Natural killer cell (primary cell): ENCODE results near the gene LSAMP. TPM values are rescaled to one million over a fixed set of nuclear protein-coding genes. Genes with fewer than 3 reads are reported as not detected.

ENCODE experiments used
- ATAC-seq, 3 donors: fragments of 150-1000 bp in 2 of 3; fragments of 200-7000 bp in 1 of 3; cut with Tn5 transposase; 1 replicate in 1 of 3; 2 replicates in 2 of 3; pipeline ENCODE4 v1.10.0; 2021; ENCODE audit warnings: mild to moderate bottlenecking in 2 of 3, moderate library complexity in 2 of 3
- DNase-seq, 2 donors: peaks; one replicate each; pipeline versions ENCODE4 v3.0.0 to v3.0.0-alpha.2; 2013 to 2021; ENCODE audit warnings: mixed read lengths in 1 of 2
- H3K27ac ChIP-seq: one replicate; pipeline ENCODE4 v1.5.1; 2013; ENCODE audit warnings: mild to moderate bottlenecking, low read length
- H3K27me3 ChIP-seq: one replicate; pipeline ENCODE4 v1.6.1; 2013; ENCODE audit warnings: low read length; ENCODE audit not compliant: control insufficient read depth, insufficient read depth
- H3K36me3 ChIP-seq: one replicate; pipeline ENCODE4 v1.6.1; 2013; ENCODE audit warnings: low read length; ENCODE audit not compliant: control insufficient read depth, insufficient read depth
- H3K4me1 ChIP-seq: one replicate; pipeline ENCODE4 v1.6.1; 2013; ENCODE audit warnings: low read length; ENCODE audit not compliant: control insufficient read depth, insufficient read depth
- H3K4me3 ChIP-seq: one replicate; pipeline ENCODE4 v1.5.1; 2013; ENCODE audit warnings: low read length
- H3K9me3 ChIP-seq: one replicate; pipeline ENCODE4 v1.6.1; 2013; ENCODE audit warnings: low read length; ENCODE audit not compliant: control insufficient read depth, insufficient read depth
- H3K27ac Mint-ChIP-seq, 2 donors: one replicate each; pipeline ENCODE4 v1.8.0; 2022; ENCODE audit warnings: mild to moderate bottlenecking in 2 of 2, mixed read lengths in 2 of 2, moderate library complexity in 1 of 2
- H3K27me3 Mint-ChIP-seq, 2 donors: one replicate each; pipeline ENCODE4 v1.8.0; 2022; ENCODE audit warnings: low read depth in 2 of 2, mixed read lengths in 2 of 2
- H3K36me3 Mint-ChIP-seq: one replicate; pipeline ENCODE4 v1.8.0; 2022; ENCODE audit warnings: mixed read lengths
- H3K4me1 Mint-ChIP-seq, 2 donors: one replicate each; pipeline ENCODE4 v1.8.0; 2022; ENCODE audit warnings: mixed read lengths in 2 of 2
- H3K4me3 Mint-ChIP-seq: one replicate; pipeline ENCODE4 v1.8.0; 2022; ENCODE audit warnings: mild to moderate bottlenecking, moderate library complexity, mixed read lengths
- H3K9me3 Mint-ChIP-seq, 2 donors: one replicate each; pipeline ENCODE4 v1.8.0; 2022; ENCODE audit warnings: mixed read lengths in 2 of 2
- WGBS: methylation state at CpG from one replicate; pipeline ENCODE4 v1.1.7; 2013; ENCODE audit warnings: missing lambda C conversion rate; ENCODE audit not compliant: insufficient coverage; 5-methylcytosine and 5-hydroxymethylcytosine counted together
- intact Hi-C: fragments of 100-400 bp; cut with micrococcal nuclease; formaldehyde crosslinking; loops from one replicate; pipeline ENCODE4 v1.14.2; 2022
- total RNA-seq, 4 donors: library from RNA; stranded (reverse); fragments of 120-200 nt in 1 of 4; gene quantifications; one replicate each; pipeline versions ENCODE4 v1.2.3 to v1.2.4, GENCODE V29; 2013 to 2022
- TF ChIP-seq, protein P1 (sequence below): fragments of 200-600 bp; IDR thresholded peaks from one replicate; pipeline ENCODE4 v1.8.0; 2022; ENCODE audit warnings: antibody characterized with exemption

Gene LSAMP
- total RNA-seq, 3 donors from 2014 or later (not counting 1 experiment from before 2014, with no cell fraction given) = not detected

DNA sequence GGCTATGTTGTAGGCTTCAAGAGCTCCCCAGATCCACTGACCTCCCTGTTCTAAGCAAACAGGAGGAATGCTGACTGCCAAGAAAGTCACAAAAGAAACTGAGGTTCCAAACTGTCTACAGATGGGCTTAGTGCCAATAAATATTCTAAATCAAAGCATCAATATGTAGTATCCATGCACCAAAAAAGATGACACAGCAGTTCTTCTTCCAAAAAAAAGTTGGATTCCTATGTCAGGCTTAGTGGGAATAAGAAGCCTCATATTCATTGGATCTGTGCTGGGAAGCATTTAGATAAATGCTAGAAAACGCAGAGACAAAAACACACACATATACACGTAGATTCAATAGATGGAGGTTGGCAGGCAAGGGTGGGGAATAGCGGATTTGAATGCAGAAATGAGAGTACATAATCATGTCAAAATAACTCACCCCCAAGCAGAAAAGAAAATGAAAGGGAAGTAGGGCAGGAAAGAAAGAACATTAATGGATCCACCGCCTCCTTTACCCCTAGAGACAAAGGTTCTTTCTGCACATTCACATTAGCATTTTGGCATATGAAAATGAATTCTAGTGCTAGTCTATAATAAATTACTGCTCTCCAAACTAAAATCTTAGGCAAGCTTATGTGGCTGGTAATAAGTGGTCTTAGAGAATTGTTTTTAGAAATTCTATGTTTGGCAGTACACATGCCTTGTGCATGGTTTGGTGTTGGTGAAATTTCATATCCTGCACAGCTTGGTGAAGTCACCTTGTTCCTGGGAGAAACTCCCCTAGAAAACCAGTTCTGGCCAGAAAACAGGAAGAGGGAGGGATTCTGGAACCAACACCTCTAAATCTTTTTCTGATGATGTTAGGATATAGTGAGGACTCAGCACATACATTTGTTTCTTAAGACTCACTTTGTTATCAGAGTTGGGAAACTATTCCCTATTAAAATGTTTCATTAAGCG, 283.4 kb downstream of the LSAMP start:
- Histone ChIP-seq H3K36me3 (no peaks in the 10 kb centered on the region), H3K9me3 (no peaks in the 10 kb centered on the region), H3K27me3 (no peaks in the 10 kb centered on the region), H3K4me1 (no peaks in the 10 kb centered on the region), H3K27ac (no peak overlapping the region), H3K4me3 (no peak overlapping the region)
- Mint-ChIP-seq H3K9me3 (peaks cover 3 to 8% of the 10 kb centered on the region in 2 donors), H3K4me1 (no peaks in the 10 kb centered on the region), H3K27me3 (no peaks in the 10 kb centered on the region), H3K27ac (no peak overlapping the region), H3K36me3 (peaks cover 6% of the 10 kb centered on the region), H3K4me3 (no peak overlapping the region)
- intact Hi-C loops = no loop called here
- no CpG with 5 or more reads among the region's 5 CpGs for WGBS
- DNase-seq (no peak), ATAC-seq (no peak)
- TF ChIP-seq, protein P1, sequence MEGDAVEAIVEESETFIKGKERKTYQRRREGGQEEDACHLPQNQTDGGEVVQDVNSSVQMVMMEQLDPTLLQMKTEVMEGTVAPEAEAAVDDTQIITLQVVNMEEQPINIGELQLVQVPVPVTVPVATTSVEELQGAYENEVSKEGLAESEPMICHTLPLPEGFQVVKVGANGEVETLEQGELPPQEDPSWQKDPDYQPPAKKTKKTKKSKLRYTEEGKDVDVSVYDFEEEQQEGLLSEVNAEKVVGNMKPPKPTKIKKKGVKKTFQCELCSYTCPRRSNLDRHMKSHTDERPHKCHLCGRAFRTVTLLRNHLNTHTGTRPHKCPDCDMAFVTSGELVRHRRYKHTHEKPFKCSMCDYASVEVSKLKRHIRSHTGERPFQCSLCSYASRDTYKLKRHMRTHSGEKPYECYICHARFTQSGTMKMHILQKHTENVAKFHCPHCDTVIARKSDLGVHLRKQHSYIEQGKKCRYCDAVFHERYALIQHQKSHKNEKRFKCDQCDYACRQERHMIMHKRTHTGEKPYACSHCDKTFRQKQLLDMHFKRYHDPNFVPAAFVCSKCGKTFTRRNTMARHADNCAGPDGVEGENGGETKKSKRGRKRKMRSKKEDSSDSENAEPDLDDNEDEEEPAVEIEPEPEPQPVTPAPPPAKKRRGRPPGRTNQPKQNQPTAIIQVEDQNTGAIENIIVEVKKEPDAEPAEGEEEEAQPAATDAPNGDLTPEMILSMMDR = no peak

DNA sequence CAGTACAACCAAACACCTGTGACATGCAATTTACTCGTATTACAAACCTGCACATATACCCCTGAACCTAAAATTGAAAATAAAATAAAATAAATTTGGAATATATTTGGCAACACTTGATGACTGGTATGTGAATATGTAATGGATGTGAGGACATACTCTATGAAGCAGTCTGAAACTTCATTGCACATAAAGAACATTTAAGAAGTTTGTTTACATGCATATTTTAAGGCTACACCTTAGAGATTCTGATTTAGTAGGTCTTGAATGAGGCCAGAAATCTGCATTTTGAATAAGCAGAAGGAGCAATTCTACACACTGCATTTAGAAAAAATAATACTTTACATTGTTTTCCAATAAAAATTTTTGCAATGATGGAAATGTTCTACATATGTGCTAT, 284.7 kb downstream of the LSAMP start:
- Mint-ChIP-seq H3K27me3 (no peaks in the 10 kb centered on the region), H3K9me3 (peaks cover 6 to 10% of the 10 kb centered on the region in 2 donors), H3K4me3 (no peak overlapping the region), H3K36me3 (peaks cover 6% of the 10 kb centered on the region), H3K4me1 (no peaks in the 10 kb centered on the region), H3K27ac (no peak overlapping the region)
- Histone ChIP-seq H3K27ac (no peak overlapping the region), H3K4me1 (no peaks in the 10 kb centered on the region), H3K4me3 (no peak overlapping the region), H3K9me3 (no peaks in the 10 kb centered on the region), H3K27me3 (no peaks in the 10 kb centered on the region), H3K36me3 (no peaks in the 10 kb centered on the region)
- intact Hi-C loops = no loop called here
- DNase-seq (no peak), ATAC-seq (no peak)
- TF ChIP-seq, protein P1 = no peak
- WGBS = no CpG with 5 or more reads among the region's 1 CpG

DNA sequence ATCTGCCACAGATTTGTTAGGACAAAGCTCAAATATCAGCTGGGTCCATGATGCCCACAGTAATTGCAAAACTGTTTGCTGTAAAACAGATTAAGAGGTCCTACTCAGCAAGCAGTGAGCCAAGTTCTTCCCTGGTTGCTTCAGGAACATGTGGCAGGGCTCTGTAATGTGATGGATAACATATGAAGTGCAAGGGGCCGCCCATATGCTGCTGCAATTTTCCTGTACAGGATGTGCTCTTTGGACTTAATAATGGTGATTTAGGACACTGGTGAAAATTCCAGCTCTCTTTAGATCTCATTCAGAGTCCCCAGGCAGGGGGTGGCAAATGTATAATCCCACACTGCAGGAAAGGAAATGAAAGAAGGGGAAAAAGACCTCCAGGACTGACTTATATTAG, 289.4 kb downstream of the LSAMP start:
- TF ChIP-seq, protein P1 = no peak
- DNase-seq (no peak), ATAC-seq (no peak)
- Histone ChIP-seq H3K36me3 (no peaks in the 10 kb centered on the region), H3K4me1 (no peaks in the 10 kb centered on the region), H3K9me3 (no peaks in the 10 kb centered on the region), H3K27me3 (no peaks in the 10 kb centered on the region), H3K4me3 (no peak overlapping the region), H3K27ac (no peak overlapping the region)
- Mint-ChIP-seq H3K9me3 (peaks cover 11 to 15% of the 10 kb centered on the region in 2 donors), H3K4me1 (no peaks in the 10 kb centered on the region), H3K27me3 (no peaks in the 10 kb centered on the region), H3K36me3 (peaks cover 6% of the 10 kb centered on the region), H3K4me3 (no peak overlapping the region), H3K27ac (no peak overlapping the region)
- 85% methylated on average over 1 of the region's 1 CpG for WGBS
- intact Hi-C loops = no loop called here
